ENCODE results near the gene UBAC1.

The UBAC1 gene

DNA sequence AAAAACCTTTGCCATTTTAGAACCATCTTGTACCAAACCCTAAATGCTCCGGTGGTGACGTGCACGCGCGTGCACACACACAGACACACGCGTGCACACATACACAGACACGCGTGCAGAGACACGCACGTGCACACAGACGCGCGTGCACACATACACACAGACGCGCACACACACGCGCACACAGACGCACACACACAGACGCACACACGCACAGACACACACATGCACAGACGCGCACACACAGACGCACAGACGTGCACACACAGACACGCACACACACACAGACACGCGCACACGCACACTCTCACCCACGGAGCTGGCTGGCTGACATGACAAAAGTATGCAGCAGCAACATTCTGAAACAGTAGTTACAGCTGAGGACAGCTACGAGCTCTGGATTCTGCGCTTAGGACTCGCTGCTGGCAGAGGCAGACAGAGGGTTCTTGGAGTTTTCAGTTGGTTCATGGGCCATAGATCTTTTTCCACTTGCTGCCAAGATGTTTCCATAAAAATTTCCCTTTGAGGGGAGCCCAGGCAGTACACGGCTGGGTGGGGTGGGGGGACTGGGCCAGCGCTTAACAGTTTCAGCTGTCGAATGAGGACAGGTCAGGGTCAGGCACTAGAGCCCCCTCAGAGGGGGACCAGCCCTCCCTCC is 46.2 kb upstream of the UBAC1 start:
- H3K4me3 ChIP-seq (ENCODE audit: low read depth, low read length): no peak overlapping the region
- no peak for DNase-seq (ENCODE audit: low read depth)
- TF ChIP-seq, protein P1, sequence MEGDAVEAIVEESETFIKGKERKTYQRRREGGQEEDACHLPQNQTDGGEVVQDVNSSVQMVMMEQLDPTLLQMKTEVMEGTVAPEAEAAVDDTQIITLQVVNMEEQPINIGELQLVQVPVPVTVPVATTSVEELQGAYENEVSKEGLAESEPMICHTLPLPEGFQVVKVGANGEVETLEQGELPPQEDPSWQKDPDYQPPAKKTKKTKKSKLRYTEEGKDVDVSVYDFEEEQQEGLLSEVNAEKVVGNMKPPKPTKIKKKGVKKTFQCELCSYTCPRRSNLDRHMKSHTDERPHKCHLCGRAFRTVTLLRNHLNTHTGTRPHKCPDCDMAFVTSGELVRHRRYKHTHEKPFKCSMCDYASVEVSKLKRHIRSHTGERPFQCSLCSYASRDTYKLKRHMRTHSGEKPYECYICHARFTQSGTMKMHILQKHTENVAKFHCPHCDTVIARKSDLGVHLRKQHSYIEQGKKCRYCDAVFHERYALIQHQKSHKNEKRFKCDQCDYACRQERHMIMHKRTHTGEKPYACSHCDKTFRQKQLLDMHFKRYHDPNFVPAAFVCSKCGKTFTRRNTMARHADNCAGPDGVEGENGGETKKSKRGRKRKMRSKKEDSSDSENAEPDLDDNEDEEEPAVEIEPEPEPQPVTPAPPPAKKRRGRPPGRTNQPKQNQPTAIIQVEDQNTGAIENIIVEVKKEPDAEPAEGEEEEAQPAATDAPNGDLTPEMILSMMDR (IDR thresholded peaks at IDR 0.05; ENCODE audit: insufficient read depth, low read depth, low read length, missing control alignments): no peak

DNA sequence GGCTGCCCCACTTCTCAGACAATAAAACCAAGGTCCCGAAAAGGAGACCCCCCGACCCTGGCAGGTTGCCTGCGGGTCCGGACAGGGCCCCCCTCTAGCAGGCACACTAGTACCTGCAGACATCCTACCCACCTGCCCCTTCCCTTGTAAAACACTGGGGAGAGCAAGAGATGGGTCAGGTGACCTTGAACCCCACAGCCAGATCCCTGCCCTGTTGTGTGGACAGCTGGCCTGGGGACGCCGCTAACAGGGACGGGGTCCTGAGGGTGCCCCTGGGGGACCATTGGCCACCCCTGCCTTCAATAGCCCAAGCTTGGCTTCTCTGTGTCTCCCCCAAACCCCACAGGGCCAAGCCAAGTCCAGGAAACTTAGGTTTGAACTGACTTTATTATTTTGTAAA is 45.0 kb upstream of the UBAC1 start:
- TF ChIP-seq, protein P1 (IDR thresholded peaks at IDR 0.05; ENCODE audit: insufficient read depth, low read depth, low read length, missing control alignments): no peak
- no peak for DNase-seq (ENCODE audit: low read depth)
- no peak overlapping the region for H3K4me3 ChIP-seq (ENCODE audit: low read depth, low read length)

DNA sequence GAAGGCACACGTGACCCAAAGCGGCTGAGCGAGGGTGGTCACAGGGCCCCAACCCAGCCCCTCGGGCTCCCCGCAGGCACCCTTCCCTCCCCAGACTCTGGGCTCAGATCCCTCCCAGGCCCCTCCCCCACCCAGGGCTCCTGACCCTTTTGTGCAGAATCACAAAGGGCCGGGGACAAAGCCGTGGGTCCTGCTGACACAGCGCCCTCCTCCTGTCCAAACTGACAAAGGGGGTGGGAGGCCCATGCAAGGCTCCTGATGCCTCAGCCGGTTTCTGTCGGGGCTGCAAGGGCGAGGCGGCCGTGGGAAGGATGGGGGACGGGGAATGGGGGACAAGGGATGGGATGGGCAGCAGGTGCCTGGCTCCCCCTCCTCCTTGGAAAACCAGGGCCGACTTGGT is 43.5 kb upstream of the UBAC1 start:
- TF ChIP-seq, protein P1 (IDR thresholded peaks at IDR 0.05; ENCODE audit: insufficient read depth, low read depth, low read length, missing control alignments): no peak
- DNase-seq (ENCODE audit: low read depth): no peak
- H3K4me3 ChIP-seq (ENCODE audit: low read depth, low read length): no peak overlapping the region

DNA sequence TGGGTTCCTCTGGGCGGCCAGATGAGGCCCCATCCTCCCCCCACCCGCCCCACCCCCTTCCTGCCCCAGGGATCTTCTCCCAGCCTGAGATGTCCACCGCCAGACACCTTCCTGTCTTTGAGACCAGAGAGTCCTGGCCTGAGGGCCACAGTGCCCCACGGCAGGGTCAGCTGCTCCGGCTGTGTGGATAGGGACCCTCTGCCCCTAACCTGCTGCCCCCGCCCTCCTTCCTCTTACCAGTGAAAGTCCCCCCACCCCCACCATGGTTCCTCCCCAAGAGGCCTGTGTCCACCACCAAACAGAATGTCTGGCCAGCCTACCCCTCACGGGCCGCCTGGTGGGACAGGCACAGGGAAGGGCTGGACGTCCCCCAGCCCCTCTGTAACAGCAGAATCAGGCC is 43.0 kb upstream of the UBAC1 start:
- no peak overlapping the region for H3K4me3 ChIP-seq (ENCODE audit: low read depth, low read length)
- DNase-seq (ENCODE audit: low read depth): no peak
- TF ChIP-seq, protein P1 (IDR thresholded peaks at IDR 0.05; ENCODE audit: insufficient read depth, low read depth, low read length, missing control alignments): no peak

DNA sequence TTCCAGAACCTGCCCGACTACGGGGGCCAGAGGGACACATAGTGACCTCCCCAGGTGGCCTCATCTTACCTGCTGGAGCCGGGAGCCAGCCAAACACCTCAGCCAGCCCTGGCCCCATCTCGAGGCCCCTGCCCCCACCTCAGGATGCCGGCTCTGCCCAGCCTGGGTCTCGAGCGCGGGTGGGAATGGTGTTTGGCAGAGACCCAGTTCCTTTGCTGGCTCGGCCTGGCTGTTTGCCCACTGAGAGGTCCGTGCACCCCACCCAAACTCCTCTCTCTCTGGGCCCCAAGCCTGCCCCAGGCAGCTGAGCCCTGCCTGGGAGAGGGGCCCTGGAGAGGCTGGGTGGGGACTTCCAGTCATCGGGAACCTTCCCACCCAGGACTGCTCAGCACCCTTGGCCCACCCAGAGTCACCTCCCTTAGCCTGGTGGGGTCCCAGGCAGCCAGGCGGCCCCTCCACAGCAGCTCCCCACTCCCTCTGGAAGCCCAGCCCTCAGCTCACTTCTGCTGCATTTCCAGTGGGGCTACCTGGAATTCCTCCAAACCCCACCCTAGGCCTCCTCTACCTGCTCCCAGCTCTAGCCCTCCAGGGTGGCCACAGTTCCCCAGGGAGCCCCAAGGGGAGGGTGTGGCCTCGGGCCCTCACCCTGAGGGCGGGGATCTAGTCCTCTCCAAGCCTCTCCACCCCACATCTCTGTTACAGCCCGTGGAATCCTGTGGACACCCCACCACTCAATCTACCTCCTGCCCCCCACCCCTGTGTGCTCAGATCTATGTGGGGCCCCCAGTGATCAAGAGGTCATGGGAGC is 42.4 kb upstream of the UBAC1 start:
- DNase-seq (ENCODE audit: low read depth): no peak
- no peak overlapping the region for H3K4me3 ChIP-seq (ENCODE audit: low read depth, low read length)
- TF ChIP-seq, protein P1 (IDR thresholded peaks at IDR 0.05; ENCODE audit: insufficient read depth, low read depth, low read length, missing control alignments): no peak

DNA sequence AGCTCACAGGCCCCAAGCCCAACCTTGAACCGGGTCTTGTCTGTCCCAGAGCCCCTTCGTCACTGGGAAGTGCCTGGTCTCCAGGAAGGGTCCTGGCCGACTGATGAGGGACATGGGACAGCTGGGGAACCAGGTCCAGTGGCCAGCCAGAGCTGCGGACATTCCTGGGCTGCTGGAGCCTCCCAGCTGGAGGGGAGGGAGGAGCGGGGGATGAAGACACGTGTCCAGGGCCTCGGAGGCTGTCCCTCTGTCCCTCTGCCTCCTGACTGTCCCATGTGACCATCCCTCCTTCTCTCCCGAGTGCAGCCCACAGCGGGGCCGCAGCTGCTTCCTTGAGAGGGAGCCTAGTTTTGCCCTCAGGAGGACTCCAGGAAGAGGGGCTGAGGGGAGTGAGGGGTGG is 41.7 kb upstream of the UBAC1 start:
- TF ChIP-seq, protein P1 (IDR thresholded peaks at IDR 0.05; ENCODE audit: insufficient read depth, low read depth, low read length, missing control alignments): no peak
- no peak for DNase-seq (ENCODE audit: low read depth)
- H3K4me3 ChIP-seq (ENCODE audit: low read depth, low read length): no peak overlapping the region
